Measurements from ENCODE around the gene SBF2.

The SBF2 gene

DNA sequence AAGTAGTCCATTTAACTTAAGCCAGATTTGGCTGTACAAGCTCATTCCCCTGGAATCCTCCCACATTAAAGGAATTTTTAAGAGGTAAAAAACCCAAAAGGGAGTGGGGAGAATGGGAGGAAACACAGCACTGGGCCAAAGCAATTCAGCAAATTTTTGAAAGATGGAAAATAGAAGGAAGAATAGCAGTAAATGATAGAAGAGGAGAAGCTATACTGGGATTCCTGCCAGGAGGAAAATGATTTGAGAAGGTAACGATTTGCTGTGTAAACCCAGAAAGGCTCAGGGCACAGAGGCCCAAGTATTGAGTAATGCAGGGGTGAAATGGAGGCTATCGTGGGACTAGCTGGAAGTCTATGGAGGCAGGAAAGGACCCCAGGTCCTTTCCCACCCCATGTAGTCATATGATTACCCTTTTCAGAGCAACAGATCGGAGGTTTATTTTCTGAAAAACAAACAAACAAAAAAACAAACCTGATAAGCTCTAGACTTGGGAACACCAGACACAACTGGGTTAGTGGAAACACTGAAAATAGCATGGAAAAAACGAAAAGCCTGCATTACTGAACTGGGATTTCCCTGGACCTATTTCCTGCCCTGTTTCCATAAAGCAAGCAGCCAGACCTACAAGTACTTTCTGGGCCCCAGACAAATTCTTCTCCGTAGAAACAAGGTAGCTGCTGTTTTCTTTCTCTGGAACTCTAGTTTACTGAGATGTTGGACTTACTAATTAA, 490.2 kb downstream of the SBF2 start:
- TF ChIP-seq EZH2phosphoT487 (conservative IDR thresholded peaks at IDR 0.05; ENCODE audit: low read length), result no peak
- TF ChIP-seq, protein P1, sequence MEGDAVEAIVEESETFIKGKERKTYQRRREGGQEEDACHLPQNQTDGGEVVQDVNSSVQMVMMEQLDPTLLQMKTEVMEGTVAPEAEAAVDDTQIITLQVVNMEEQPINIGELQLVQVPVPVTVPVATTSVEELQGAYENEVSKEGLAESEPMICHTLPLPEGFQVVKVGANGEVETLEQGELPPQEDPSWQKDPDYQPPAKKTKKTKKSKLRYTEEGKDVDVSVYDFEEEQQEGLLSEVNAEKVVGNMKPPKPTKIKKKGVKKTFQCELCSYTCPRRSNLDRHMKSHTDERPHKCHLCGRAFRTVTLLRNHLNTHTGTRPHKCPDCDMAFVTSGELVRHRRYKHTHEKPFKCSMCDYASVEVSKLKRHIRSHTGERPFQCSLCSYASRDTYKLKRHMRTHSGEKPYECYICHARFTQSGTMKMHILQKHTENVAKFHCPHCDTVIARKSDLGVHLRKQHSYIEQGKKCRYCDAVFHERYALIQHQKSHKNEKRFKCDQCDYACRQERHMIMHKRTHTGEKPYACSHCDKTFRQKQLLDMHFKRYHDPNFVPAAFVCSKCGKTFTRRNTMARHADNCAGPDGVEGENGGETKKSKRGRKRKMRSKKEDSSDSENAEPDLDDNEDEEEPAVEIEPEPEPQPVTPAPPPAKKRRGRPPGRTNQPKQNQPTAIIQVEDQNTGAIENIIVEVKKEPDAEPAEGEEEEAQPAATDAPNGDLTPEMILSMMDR (IDR thresholded peaks at IDR 0.05; ENCODE audit: insufficient read depth, low read length, poor library complexity, severe bottlenecking), result no peak
- no peaks in the 10 kb centered on the region; the same call in 1 of the 2 replicates for H3K36me3 ChIP-seq (ENCODE audit: low read length)
- H3F3A ChIP-seq (ENCODE audit: insufficient read depth), result peaks cover 7% of the 10 kb centered on the region; the same call in 1 of the 2 replicates
- no peaks in the 10 kb centered on the region for H3K9me3 ChIP-seq (ENCODE audit: insufficient read depth, low read length)
- H3K27me3 ChIP-seq (ENCODE audit: low read length), result no peaks in the 10 kb centered on the region
- H4K20me1 ChIP-seq (ENCODE audit: low read depth, low read length), result no peaks in the 10 kb centered on the region
- H3K9me2 ChIP-seq (replicated peaks; ENCODE audit: insufficient read depth, low read length), result no peaks in the 10 kb centered on the region
- H2AFZ ChIP-seq (ENCODE audit: low read depth, low read length, severe bottlenecking), result no peak overlapping the region
- no peak overlapping the region for H3K9ac ChIP-seq (ENCODE audit: low read length)
- H3K27ac ChIP-seq (ENCODE audit: low read depth, low read length), result no peak overlapping the region
- H3K79me2 ChIP-seq (ENCODE audit: insufficient read depth, low read length), result no peaks in the 10 kb centered on the region
- no peak overlapping the region for H3K4me2 ChIP-seq (ENCODE audit: low read depth, low read length, poor library complexity, severe bottlenecking)
- no peak overlapping the region for H3K4me3 ChIP-seq (ENCODE audit: insufficient read depth, low read length, poor library complexity, severe bottlenecking)

- Histone ChIP-seq H4K20me1 (ENCODE audit: low read depth, low read length) (no peaks in the 10 kb centered on the region), H3K4me3 (ENCODE audit: insufficient read depth, low read length, poor library complexity, severe bottlenecking) (no peak overlapping the region), H3K79me2 (ENCODE audit: insufficient read depth, low read length) (no peaks in the 10 kb centered on the region), H3K27me3 (ENCODE audit: low read length) (no peaks in the 10 kb centered on the region), H3K27ac (ENCODE audit: low read depth, low read length) (peak overlapping the region; percentile 23), H3K4me2 (ENCODE audit: low read depth, low read length, poor library complexity, severe bottlenecking) (peak overlapping the region; percentile 7), H3K9ac (ENCODE audit: low read length) (no peak overlapping the region), H3F3A (ENCODE audit: insufficient read depth) (peaks cover 7% of the 10 kb centered on the region; the same call in 1 of the 2 replicates), H2AFZ (ENCODE audit: low read depth, low read length, severe bottlenecking) (no peak overlapping the region), H3K36me3 (ENCODE audit: low read length) (no peaks in the 10 kb centered on the region), H3K9me2 (replicated peaks; ENCODE audit: insufficient read depth, low read length) (no peaks in the 10 kb centered on the region), H3K9me3 (ENCODE audit: insufficient read depth, low read length) (no peaks in the 10 kb centered on the region)
- TF ChIP-seq, protein P1 (IDR thresholded peaks at IDR 0.05; ENCODE audit: insufficient read depth, low read length, poor library complexity, severe bottlenecking), result no peak
- no peak for TF ChIP-seq EZH2phosphoT487 (conservative IDR thresholded peaks at IDR 0.05; ENCODE audit: low read length)
Observed at GRCh38 chr11:9802291-9802861, 491.6 kb downstream of the SBF2 start.

DNA sequence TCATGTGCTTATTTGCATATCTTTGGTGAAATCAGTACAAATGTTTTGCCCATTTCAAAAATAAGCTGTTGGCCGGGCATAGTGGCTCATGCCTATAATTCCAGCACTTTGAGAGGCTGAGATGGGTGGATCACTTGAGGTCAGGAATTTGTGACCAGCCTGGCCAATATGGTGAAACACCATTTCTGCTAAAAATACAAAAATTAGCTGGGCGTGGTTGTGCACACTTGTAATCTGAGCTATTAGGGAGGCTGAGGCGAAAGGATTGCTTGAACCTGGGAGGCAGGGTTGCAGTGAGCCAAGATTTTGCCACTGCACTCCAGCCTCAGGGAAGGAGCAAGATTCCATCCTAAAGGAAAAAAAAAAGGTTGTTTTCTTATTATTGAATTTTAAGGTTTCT, 494.1 kb downstream of the SBF2 start:
- no peaks in the 10 kb centered on the region for H4K20me1 ChIP-seq (ENCODE audit: low read depth, low read length)
- no peaks in the 10 kb centered on the region for H3K36me3 ChIP-seq (ENCODE audit: low read length)
- no peak overlapping the region for H3K4me2 ChIP-seq (ENCODE audit: low read depth, low read length, poor library complexity, severe bottlenecking)
- H3K9ac ChIP-seq (ENCODE audit: low read length), result no peak overlapping the region
- H3K27ac ChIP-seq (ENCODE audit: low read depth, low read length), result no peak overlapping the region
- no peak for TF ChIP-seq EZH2phosphoT487 (conservative IDR thresholded peaks at IDR 0.05; ENCODE audit: low read length)
- TF ChIP-seq, protein P1 (IDR thresholded peaks at IDR 0.05; ENCODE audit: insufficient read depth, low read length, poor library complexity, severe bottlenecking), result no peak
- no peak overlapping the region for H2AFZ ChIP-seq (ENCODE audit: low read depth, low read length, severe bottlenecking)
- H3K27me3 ChIP-seq (ENCODE audit: low read length), result no peaks in the 10 kb centered on the region
- no peaks in the 10 kb centered on the region for H3K9me2 ChIP-seq (replicated peaks; ENCODE audit: insufficient read depth, low read length)
- no peaks in the 10 kb centered on the region for H3K9me3 ChIP-seq (ENCODE audit: insufficient read depth, low read length)
- peaks cover 7% of the 10 kb centered on the region; the same call in 1 of the 2 replicates for H3F3A ChIP-seq (ENCODE audit: insufficient read depth)
- no peaks in the 10 kb centered on the region for H3K79me2 ChIP-seq (ENCODE audit: insufficient read depth, low read length)
- no peak overlapping the region for H3K4me3 ChIP-seq (ENCODE audit: insufficient read depth, low read length, poor library complexity, severe bottlenecking)

Data from SU-DHL-6 (cell line).